Liver (tissue), 3 donors: ENCODE results near the gene WHRN.

ENCODE experiments used
- ATF3 ChIP-seq: IDR thresholded peaks from 2 replicates; pipeline ENCODE4 v1.6.1; 2016; ENCODE audit warnings: antibody characterized with exemption
- CTCF ChIP-seq: fragments of 150-350 bp; IDR thresholded peaks from 2 replicates; pipeline ENCODE4 v1.5.1; 2017; ENCODE audit warnings: improper control_type of control experiment, low read depth, low read length; ENCODE audit not compliant: missing input control
- JUND ChIP-seq, 2 donors: IDR thresholded peaks; 2 replicates each; pipeline ENCODE4 v1.6.1; 2016; ENCODE audit warnings: antibody characterized with exemption in 2 of 2
- MAX ChIP-seq: IDR thresholded peaks from 2 replicates; pipeline ENCODE4 v1.6.1; 2016; ENCODE audit warnings: antibody characterized with exemption
- NR2F2 ChIP-seq: IDR thresholded peaks from 2 replicates; pipeline ENCODE4 v1.6.1; 2016; ENCODE audit warnings: antibody characterized with exemption
- RAD21 ChIP-seq, 2 donors: IDR thresholded peaks; 2 replicates each; pipeline ENCODE4 v1.6.1; 2016; ENCODE audit warnings: antibody characterized with exemption in 2 of 2, mild to moderate bottlenecking in 2 of 2
- REST ChIP-seq: IDR thresholded peaks from 2 replicates; pipeline ENCODE4 v1.6.1; 2016; ENCODE audit warnings: antibody characterized with exemption, mild to moderate bottlenecking
- RXRA ChIP-seq, 2 donors: IDR thresholded peaks; 2 replicates each; pipeline ENCODE4 v1.6.1; 2017 to 2018; ENCODE audit warnings: antibody characterized with exemption in 2 of 2, mild to moderate bottlenecking in 1 of 2
- SP1 ChIP-seq: IDR thresholded peaks from 2 replicates; pipeline ENCODE4 v1.6.1; 2018; ENCODE audit warnings: antibody characterized with exemption, mild to moderate bottlenecking
- YY1 ChIP-seq: IDR thresholded peaks from 2 replicates; pipeline ENCODE4 v1.6.1; 2016; ENCODE audit warnings: antibody characterized with exemption, mild to moderate bottlenecking
- donor health status: healthy.
- donor health status: healthy.

- no peak for TF ChIP-seq RXRA (IDR thresholded peaks at IDR 0.05)
- no peak for TF ChIP-seq CTCF
- TF ChIP-seq YY1 = no peak
- no peak for TF ChIP-seq REST
- TF ChIP-seq RAD21 (IDR thresholded peaks at IDR 0.05) = no peak
- TF ChIP-seq SP1 = no peak
- TF ChIP-seq JUND (IDR thresholded peaks at IDR 0.05) = no peak
- no peak for TF ChIP-seq MAX
- TF ChIP-seq ATF3 = no peak
- TF ChIP-seq NR2F2 = no peak
Observed at GRCh38 chr9:114450181-114450580, 55.1 kb downstream of the WHRN start.
